ENCODE data around the gene NAP1L1.
"Not testable (repeated sequence)": the region's sequence is repeated elsewhere in the genome, so short reads cannot be mapped to it uniquely, and the experiment has no call there.

Gene NAP1L1

DNA sequence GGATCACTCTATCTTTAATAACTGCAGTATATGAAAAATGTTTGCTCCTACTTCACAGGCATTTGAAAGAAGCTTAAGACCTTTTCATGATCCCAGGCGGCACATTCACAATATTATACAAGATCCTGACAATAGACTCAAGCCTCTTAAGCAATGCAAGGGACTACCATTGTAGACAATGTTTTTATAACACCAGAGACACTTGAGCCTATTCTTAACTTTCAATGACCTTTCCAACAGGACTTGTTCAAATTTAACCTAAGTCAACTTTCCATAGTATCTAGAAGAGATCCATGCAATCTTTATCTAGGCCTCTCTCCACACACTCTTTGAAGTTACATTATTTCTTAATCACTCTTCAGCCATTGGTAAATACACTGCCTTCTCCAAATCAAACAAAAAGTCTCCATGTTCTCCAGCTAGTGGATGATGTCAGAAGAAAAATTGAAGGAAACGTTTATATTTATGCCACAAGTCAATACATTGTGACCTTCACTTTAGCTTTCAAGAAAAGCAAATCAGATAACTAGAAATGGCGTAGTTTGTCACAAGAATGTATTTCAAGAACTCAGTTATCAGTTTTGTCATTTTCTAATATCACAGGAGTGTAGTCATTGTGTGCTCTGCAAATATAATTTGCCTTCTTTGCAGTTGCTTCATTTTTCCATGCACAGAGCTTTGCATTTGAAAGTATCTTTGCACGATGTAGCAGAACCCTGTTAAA, 94.1 kb downstream of the NAP1L1 start:
- H3K4me3 Mint-ChIP-seq = no peak overlapping the region
- peaks cover 23% of the 10 kb centered on the region for H3K4me1 Mint-ChIP-seq (ENCODE audit: low read depth)

DNA sequence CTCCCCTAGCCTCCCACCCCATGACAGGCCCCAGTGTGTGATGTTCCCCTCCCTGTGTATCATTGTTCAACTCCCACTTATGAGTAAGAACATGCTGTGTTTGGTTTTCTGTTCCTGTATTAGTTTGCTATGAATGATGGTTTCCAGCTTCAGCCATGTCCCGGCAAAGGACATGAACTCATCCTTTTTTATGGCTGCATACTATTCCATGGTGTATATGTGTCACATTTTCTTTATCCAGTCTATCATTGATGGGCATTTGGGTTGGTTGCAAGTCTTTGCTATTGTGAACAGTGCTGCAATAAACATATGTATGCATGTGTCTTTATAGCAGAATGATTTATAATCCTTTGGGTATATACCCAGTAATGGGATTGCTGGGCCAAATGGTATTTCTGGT, 96.8 kb downstream of the NAP1L1 start:
- not testable (repeated sequence) for DNase-seq (ENCODE audit: low spot score); H3K4me3 Mint-ChIP-seq; H3K27me3 Mint-ChIP-seq (ENCODE audit: low read depth); H3K27ac Mint-ChIP-seq
- H3K4me1 Mint-ChIP-seq (ENCODE audit: low read depth) = peaks cover 25% of the 10 kb centered on the region
- H3K36me3 Mint-ChIP-seq (ENCODE audit: low read depth) = peaks cover 12% of the 10 kb centered on the region
- H3K9me3 Mint-ChIP-seq = peaks cover 14% of the 10 kb centered on the region

More for the DNA sequence above, 94.1 kb downstream of the NAP1L1 start:
- peaks cover 12% of the 10 kb centered on the region for H3K36me3 Mint-ChIP-seq (ENCODE audit: low read depth)
- DNase-seq (ENCODE audit: low spot score) = no peak
- peaks cover 14% of the 10 kb centered on the region for H3K9me3 Mint-ChIP-seq
- H3K27ac Mint-ChIP-seq = no peak overlapping the region
- no peaks in the 10 kb centered on the region for H3K27me3 Mint-ChIP-seq (ENCODE audit: low read depth)

Measured in T-helper 2 cell treated with Interferon-gamma antibody and Interleukin-4, amounts not matched to agents 5 μg/mL and 100 μg/mL, for 36 hours (primary cell).